ENCODE measurements around the gene TOP2A. TPM values are rescaled to one million over a fixed set of nuclear protein-coding genes. Genes with fewer than 3 reads are reported as not detected.

The TOP2A gene
- total RNA-seq, 3 donors from 2014 or later (not counting 1 experiment from before 2014, with no cell fraction given): 2.0 to 6.4 (median 4.6) TPM

- Mint-ChIP-seq H3K27ac (no peak overlapping the region), H3K4me1 (no peaks in the 10 kb centered on the region), H3K9me3 (no peaks in the 10 kb centered on the region), H3K4me3 (no peak overlapping the region), H3K27me3 (ENCODE audit: low read depth in 2 of 2) (peaks cover 0 to 12% of the 10 kb centered on the region in 2 donors), H3K36me3 (no peaks in the 10 kb centered on the region)
- no peak overlapping the region for H3K27ac ChIP-seq (ENCODE audit: low read length)
- ATAC-seq (no peak), DNase-seq (peak in 1 of 2 donors; percentile 45)
- intact Hi-C loops (cut with micrococcal nuclease): no loop called here
- H3K36me3 ChIP-seq (ENCODE audit: control insufficient read depth, insufficient read depth, low read length): no peaks in the 10 kb centered on the region
- 89% methylated on average over 6 of the region's 6 CpGs for WGBS (ENCODE audit: insufficient coverage)
- H3K4me3 ChIP-seq (ENCODE audit: low read length): no peak overlapping the region
- no peak for TF ChIP-seq CTCF (IDR thresholded peaks at IDR 0.05)
- no peaks in the 10 kb centered on the region for H3K27me3 ChIP-seq (ENCODE audit: control insufficient read depth, insufficient read depth, low read length)
- no peaks in the 10 kb centered on the region for H3K9me3 ChIP-seq (ENCODE audit: control insufficient read depth, insufficient read depth, low read length)
- H3K4me1 ChIP-seq (ENCODE audit: control insufficient read depth, insufficient read depth, low read length): peaks cover 6% of the 10 kb centered on the region
Measured at GRCh38 chr17:40433551-40434415, 16.1 kb upstream of the TOP2A start.

- Mint-ChIP-seq H3K27ac (no peak overlapping the region), H3K27me3 (ENCODE audit: low read depth in 2 of 2) (peaks cover 0 to 12% of the 10 kb centered on the region in 2 donors), H3K36me3 (no peaks in the 10 kb centered on the region), H3K9me3 (no peaks in the 10 kb centered on the region), H3K4me1 (no peaks in the 10 kb centered on the region), H3K4me3 (no peak overlapping the region)
- Histone ChIP-seq H3K9me3 (ENCODE audit: control insufficient read depth, insufficient read depth, low read length) (no peaks in the 10 kb centered on the region), H3K27me3 (ENCODE audit: control insufficient read depth, insufficient read depth, low read length) (no peaks in the 10 kb centered on the region), H3K27ac (ENCODE audit: low read length) (no peak overlapping the region), H3K4me3 (ENCODE audit: low read length) (no peak overlapping the region), H3K4me1 (ENCODE audit: control insufficient read depth, insufficient read depth, low read length) (peaks cover 6% of the 10 kb centered on the region), H3K36me3 (ENCODE audit: control insufficient read depth, insufficient read depth, low read length) (no peaks in the 10 kb centered on the region)
- DNase-seq (no peak), ATAC-seq (no peak)
- intact Hi-C loops (cut with micrococcal nuclease): no loop called here
- WGBS (ENCODE audit: insufficient coverage): 48% methylated on average over 2 of the region's 2 CpGs
- TF ChIP-seq CTCF (IDR thresholded peaks at IDR 0.05): no peak
Measured at GRCh38 chr17:40432864-40433528, 15.3 kb upstream of the TOP2A start.

- Mint-ChIP-seq H3K36me3 (no peaks in the 10 kb centered on the region), H3K27ac (no peak overlapping the region), H3K27me3 (ENCODE audit: low read depth in 2 of 2) (peaks cover 0 to 12% of the 10 kb centered on the region in 2 donors), H3K4me3 (no peak overlapping the region), H3K9me3 (no peaks in the 10 kb centered on the region), H3K4me1 (peaks cover 7% of the 10 kb centered on the region in 2 donors)
- H3K4me3 ChIP-seq (ENCODE audit: low read length): no peak overlapping the region
- WGBS (ENCODE audit: insufficient coverage): 70% methylated on average over 2 of the region's 3 CpGs
- no peak for TF ChIP-seq CTCF (IDR thresholded peaks at IDR 0.05)
- no peak overlapping the region for H3K27ac ChIP-seq (ENCODE audit: low read length)
- DNase-seq (no peak), ATAC-seq (no peak)
- no peaks in the 10 kb centered on the region for H3K27me3 ChIP-seq (ENCODE audit: control insufficient read depth, insufficient read depth, low read length)
- no peaks in the 10 kb centered on the region for H3K9me3 ChIP-seq (ENCODE audit: control insufficient read depth, insufficient read depth, low read length)
- peaks cover 11% of the 10 kb centered on the region for H3K4me1 ChIP-seq (ENCODE audit: control insufficient read depth, insufficient read depth, low read length)
- intact Hi-C loops (cut with micrococcal nuclease): no loop called here
- no peaks in the 10 kb centered on the region for H3K36me3 ChIP-seq (ENCODE audit: control insufficient read depth, insufficient read depth, low read length)
Measured at GRCh38 chr17:40431231-40431602, 13.5 kb upstream of the TOP2A start.

Data from natural killer cell (primary cell).